Mucosa of descending colon (tissue), 3 donors: Measurements from ENCODE around the gene CCDC66. TPM values are rescaled to one million over a fixed set of nuclear protein-coding genes. Genes with fewer than 3 reads are reported as not detected.

Experiments used
- ATAC-seq: fragments of 200-7000 bp; cut with Tn5 transposase; one replicate; pipeline ENCODE4 v1.9.1; 2020; ENCODE audit warnings: mild to moderate bottlenecking, moderate library complexity
- DNase-seq, 3 donors: peaks; one replicate each; pipeline ENCODE4 v3.0.0-alpha.2; 2020
- H3K36me3 ChIP-seq: fragments of 200-600 bp; one replicate; pipeline ENCODE4 v1.8.0; 2021; ENCODE audit warnings: low read depth, mild to moderate bottlenecking
- H3K4me1 ChIP-seq: fragments of 200-600 bp; one replicate; pipeline ENCODE4 v1.8.0; 2021; ENCODE audit warnings: low read depth, mild to moderate bottlenecking
- H3K4me3 ChIP-seq: fragments of 200-600 bp; one replicate; pipeline ENCODE4 v1.8.0; 2021; ENCODE audit warnings: mild to moderate bottlenecking
- H3K9me3 ChIP-seq: fragments of 200-600 bp; one replicate; pipeline ENCODE4 v1.8.0; 2021; ENCODE audit warnings: mild to moderate bottlenecking
- CTCF ChIP-seq: fragments of 200-600 bp; IDR thresholded peaks from one replicate; pipeline ENCODE4 v1.8.0; 2022; ENCODE audit warnings: antibody characterized with exemption, mild to moderate bottlenecking
- intact Hi-C, 2 donors: fragments of 100-400 bp; cut with DNase I in 1 of 2; cut with micrococcal nuclease in 1 of 2; formaldehyde crosslinking; loops; one replicate each; pipeline versions ENCODE4 v1.11.0 to v1.11.1; 2022; cut with DNase I, micrococcal nuclease
- total RNA-seq, 3 donors: library from RNA; stranded (reverse); fragmentation: NEBNext Ultra II Directional in 2 of 3; extraction: Animal tissue kit (Norgen Biotek cat#: 25700) in 2 of 3; gene quantifications; one replicate each; pipeline versions ENCODE4 v1.2.1 to v1.2.4, GENCODE V29; 2021 to 2023
- donor health status: DM: no; HTN: no; CAD: no; lungs with moderate emphysema.
- donor health status: DM: no; HTN: no; CAD: no.
- donor health status: DM: no; HTN: yes; CAD: no.

Gene CCDC66
- total RNA-seq, 3 donors from 2014 or later: 17.5 to 35.2 (median 25.5) TPM

GRCh38 chr3:56633602-56634535 lies 76.9 kb downstream of the CCDC66 start:
- no peaks in the 10 kb centered on the region for H3K4me1 ChIP-seq
- peaks cover 5% of the 10 kb centered on the region for H3K36me3 ChIP-seq
- no peak overlapping the region for H3K4me3 ChIP-seq
- no peak for DNase-seq
- no peaks in the 10 kb centered on the region for H3K9me3 ChIP-seq
- intact Hi-C loops: loop anchor here in 1 of 2 donors (10.0 kb wide), 1 partner anchor 51 kb away; the partner anchor contains the start of gene TASOR
- no peak for TF ChIP-seq CTCF
- ATAC-seq: no peak

- Histone ChIP-seq H3K9me3 (no peaks in the 10 kb centered on the region), H3K4me3 (no peak overlapping the region), H3K4me1 (no peaks in the 10 kb centered on the region), H3K36me3 (no peaks in the 10 kb centered on the region)
- DNase-seq (no peak), ATAC-seq (no peak)
- TF ChIP-seq CTCF: no peak
- intact Hi-C loops: no loop called here
Observed at GRCh38 chr3:56645407-56645806, 88.4 kb downstream of the CCDC66 start.

GRCh38 chr3:56654460-56654859 lies 97.5 kb downstream of the CCDC66 start:
- DNase-seq: no peak
- TF ChIP-seq CTCF: no peak

GRCh38 chr3:56655709-56656108 lies 98.7 kb downstream of the CCDC66 start:
- H3K9me3 ChIP-seq: no peaks in the 10 kb centered on the region
- no peak for ATAC-seq
- DNase-seq: no peak
- intact Hi-C loops: no loop called here
- TF ChIP-seq CTCF: no peak
- H3K4me3 ChIP-seq: no peak overlapping the region
- no peaks in the 10 kb centered on the region for H3K4me1 ChIP-seq
- no peaks in the 10 kb centered on the region for H3K36me3 ChIP-seq

More at GRCh38 chr3:56654460-56654859, 97.5 kb downstream of the CCDC66 start:
- H3K4me1 ChIP-seq: no peaks in the 10 kb centered on the region
- intact Hi-C loops: no loop called here
- H3K36me3 ChIP-seq: no peaks in the 10 kb centered on the region
- H3K4me3 ChIP-seq: no peak overlapping the region
- ATAC-seq: no peak
- H3K9me3 ChIP-seq: no peaks in the 10 kb centered on the region

- no peak for TF ChIP-seq CTCF
- intact Hi-C loops: no loop called here
- ATAC-seq: no peak
- Histone ChIP-seq H3K4me3 (no peak overlapping the region), H3K9me3 (no peaks in the 10 kb centered on the region), H3K4me1 (no peaks in the 10 kb centered on the region), H3K36me3 (no peaks in the 10 kb centered on the region)
- no peak for DNase-seq
Observed at GRCh38 chr3:56664823-56665222, 107.8 kb downstream of the CCDC66 start.
